Measurements from ENCODE around the gene SMURF1.

SMURF1 gene

GRCh38 chr7:99132595-99133321, 11.2 kb downstream of the SMURF1 start:
- Histone ChIP-seq H2AFZ (ENCODE audit: low read length) (no peak overlapping the region), H3K9ac (ENCODE audit: low read depth, low read length, poor library complexity) (no peak overlapping the region), H3K14ac (ENCODE audit: low read length) (no peak overlapping the region), H4K91ac (ENCODE audit: low read depth, low read length, poor library complexity) (no peak overlapping the region), H2BK120ac (ENCODE audit: low read depth, low read length) (no peak overlapping the region), H3K18ac (ENCODE audit: low read length) (no peak overlapping the region), H3K79me1 (ENCODE audit: low read depth, low read length) (peaks cover 14% of the 10 kb centered on the region), H2BK15ac (ENCODE audit: low read length) (no peak overlapping the region), H3K36me3 (replicated peaks in 1 of 2; ENCODE audit: control insufficient read depth in 2 of 2, insufficient read depth in 2 of 2, low read length in 2 of 2) (no peaks in the 10 kb centered on the region), H3K4me3 (ENCODE audit: low read length in 2 of 2) (no peak overlapping the region), H2AK5ac (ENCODE audit: low read depth, low read length) (no peak overlapping the region), H3K23ac (ENCODE audit: low read depth, low read length, poor library complexity) (no peak overlapping the region), H2BK5ac (ENCODE audit: low read length) (no peak overlapping the region), H3K4me1 (ENCODE audit: control insufficient read depth in 2 of 2, insufficient read depth in 1 of 2, low read depth in 1 of 2, low read length in 2 of 2) (peaks cover 4 to 6% of the 10 kb centered on the region in 2 donors), H3K4ac (ENCODE audit: low read length) (no peak overlapping the region), H3K27me3 (ENCODE audit: control insufficient read depth in 3 of 3, insufficient read depth in 3 of 3, low read depth in 1 of 3, low read length in 3 of 3) (no peaks in the 10 kb centered on the region), H2BK12ac (ENCODE audit: low read length) (no peak overlapping the region), H3K4me2 (ENCODE audit: insufficient read depth, low read length, poor library complexity, severe bottlenecking) (no peak overlapping the region), H3K27ac (replicated peaks; ENCODE audit: low read length) (no peak overlapping the region), H3K9me3 (replicated peaks in 1 of 2; ENCODE audit: control insufficient read depth in 2 of 2, insufficient read depth in 1 of 2, low read depth in 1 of 2, low read length in 2 of 2) (peaks cover 0 to 2% of the 10 kb centered on the region in 2 donors), H4K8ac (ENCODE audit: low read depth, low read length) (no peak overlapping the region)
- whole genome bisulfite sequencing, 2 donors (ENCODE audit: extremely low coverage in 2 of 2, insufficient read length in 2 of 2, insufficient replicate concordance in 1 of 2): no CpG with 5 or more reads among the region's 8 CpGs
- no peak for DNase-seq (ENCODE audit: low spot score)

GRCh38 chr7:99131290-99131689, 12.6 kb downstream of the SMURF1 start:
- no peak overlapping the region for H2AK5ac ChIP-seq (ENCODE audit: low read depth, low read length)
- H4K91ac ChIP-seq (ENCODE audit: low read depth, low read length, poor library complexity): no peak overlapping the region
- no peak overlapping the region for H3K4ac ChIP-seq (ENCODE audit: low read length)
- no peak overlapping the region for H2BK12ac ChIP-seq (ENCODE audit: low read length)
- H3K79me1 ChIP-seq (ENCODE audit: low read depth, low read length): peaks cover 11% of the 10 kb centered on the region
- no peak overlapping the region for H3K23ac ChIP-seq (ENCODE audit: low read depth, low read length, poor library complexity)
- no peaks in the 10 kb centered on the region for H3K27me3 ChIP-seq (ENCODE audit: control insufficient read depth in 3 of 3, insufficient read depth in 3 of 3, low read depth in 1 of 3, low read length in 3 of 3)
- H3K4me1 ChIP-seq (ENCODE audit: control insufficient read depth in 2 of 2, insufficient read depth in 1 of 2, low read depth in 1 of 2, low read length in 2 of 2): peaks cover 0 to 3% of the 10 kb centered on the region in 2 donors
- DNase-seq (ENCODE audit: low spot score): no peak
- no peak overlapping the region for H3K18ac ChIP-seq (ENCODE audit: low read length)
- H2AFZ ChIP-seq (ENCODE audit: low read length): no peak overlapping the region
- H2BK120ac ChIP-seq (ENCODE audit: low read depth, low read length): no peak overlapping the region
- no peak overlapping the region for H3K4me3 ChIP-seq (ENCODE audit: low read length in 2 of 2)
- H3K27ac ChIP-seq (replicated peaks; ENCODE audit: low read length): no peak overlapping the region
- no peaks in the 10 kb centered on the region for H3K36me3 ChIP-seq (replicated peaks in 1 of 2; ENCODE audit: control insufficient read depth in 2 of 2, insufficient read depth in 2 of 2, low read length in 2 of 2)
- H3K9ac ChIP-seq (ENCODE audit: low read depth, low read length, poor library complexity): no peak overlapping the region
- no peak overlapping the region for H3K14ac ChIP-seq (ENCODE audit: low read length)
- H4K8ac ChIP-seq (ENCODE audit: low read depth, low read length): no peak overlapping the region
- H2BK15ac ChIP-seq (ENCODE audit: low read length): no peak overlapping the region
- H3K9me3 ChIP-seq (replicated peaks in 1 of 2; ENCODE audit: control insufficient read depth in 2 of 2, insufficient read depth in 1 of 2, low read depth in 1 of 2, low read length in 2 of 2): peaks cover 2 to 4% of the 10 kb centered on the region in 2 donors
- no peak overlapping the region for H2BK5ac ChIP-seq (ENCODE audit: low read length)
- no CpG with 5 or more reads among the region's 2 CpGs for WGBS, 2 donors (ENCODE audit: extremely low coverage in 2 of 2, insufficient read length in 2 of 2, insufficient replicate concordance in 1 of 2)
- no peak overlapping the region for H3K4me2 ChIP-seq (ENCODE audit: insufficient read depth, low read length, poor library complexity, severe bottlenecking)

GRCh38 chr7:99129536-99129935, 14.4 kb downstream of the SMURF1 start:
- Histone ChIP-seq H2AFZ (ENCODE audit: low read length) (no peak overlapping the region), H4K91ac (ENCODE audit: low read depth, low read length, poor library complexity) (no peak overlapping the region), H2BK120ac (ENCODE audit: low read depth, low read length) (no peak overlapping the region), H2BK12ac (ENCODE audit: low read length) (no peak overlapping the region), H3K18ac (ENCODE audit: low read length) (no peak overlapping the region), H3K36me3 (replicated peaks in 1 of 2; ENCODE audit: control insufficient read depth in 2 of 2, insufficient read depth in 2 of 2, low read length in 2 of 2) (no peaks in the 10 kb centered on the region), H3K4me1 (ENCODE audit: control insufficient read depth in 2 of 2, insufficient read depth in 1 of 2, low read depth in 1 of 2, low read length in 2 of 2) (peaks cover 0 to 3% of the 10 kb centered on the region in 2 donors), H3K9ac (ENCODE audit: low read depth, low read length, poor library complexity) (no peak overlapping the region), H3K79me1 (ENCODE audit: low read depth, low read length) (peaks cover 11% of the 10 kb centered on the region), H3K23ac (ENCODE audit: low read depth, low read length, poor library complexity) (no peak overlapping the region), H3K27me3 (ENCODE audit: control insufficient read depth in 3 of 3, insufficient read depth in 3 of 3, low read depth in 1 of 3, low read length in 3 of 3) (no peaks in the 10 kb centered on the region), H3K4me3 (ENCODE audit: low read length in 2 of 2) (no peak overlapping the region), H3K4ac (ENCODE audit: low read length) (no peak overlapping the region), H3K14ac (ENCODE audit: low read length) (no peak overlapping the region), H2BK15ac (ENCODE audit: low read length) (no peak overlapping the region), H3K27ac (replicated peaks; ENCODE audit: low read length) (no peak overlapping the region), H3K9me3 (replicated peaks in 1 of 2; ENCODE audit: control insufficient read depth in 2 of 2, insufficient read depth in 1 of 2, low read depth in 1 of 2, low read length in 2 of 2) (peaks cover 2 to 4% of the 10 kb centered on the region in 2 donors), H2AK5ac (ENCODE audit: low read depth, low read length) (no peak overlapping the region), H4K8ac (ENCODE audit: low read depth, low read length) (no peak overlapping the region), H3K4me2 (ENCODE audit: insufficient read depth, low read length, poor library complexity, severe bottlenecking) (no peak overlapping the region), H2BK5ac (ENCODE audit: low read length) (no peak overlapping the region)
- WGBS, 2 donors (ENCODE audit: extremely low coverage in 2 of 2, insufficient read length in 2 of 2, insufficient replicate concordance in 1 of 2): no CpG with 5 or more reads among the region's 6 CpGs
- DNase-seq (ENCODE audit: low spot score): no peak

- Histone ChIP-seq H3K36me3 (replicated peaks in 1 of 2; ENCODE audit: control insufficient read depth in 2 of 2, insufficient read depth in 2 of 2, low read length in 2 of 2) (no peaks in the 10 kb centered on the region), H3K9ac (ENCODE audit: low read depth, low read length, poor library complexity) (no peak overlapping the region), H3K79me1 (ENCODE audit: low read depth, low read length) (peaks cover 11% of the 10 kb centered on the region), H3K9me3 (replicated peaks in 1 of 2; ENCODE audit: control insufficient read depth in 2 of 2, insufficient read depth in 1 of 2, low read depth in 1 of 2, low read length in 2 of 2) (peaks cover 2 to 4% of the 10 kb centered on the region in 2 donors), H3K18ac (ENCODE audit: low read length) (no peak overlapping the region), H2BK120ac (ENCODE audit: low read depth, low read length) (no peak overlapping the region), H3K14ac (ENCODE audit: low read length) (no peak overlapping the region), H3K4ac (ENCODE audit: low read length) (no peak overlapping the region), H3K4me1 (ENCODE audit: control insufficient read depth in 2 of 2, insufficient read depth in 1 of 2, low read depth in 1 of 2, low read length in 2 of 2) (peaks cover 0 to 3% of the 10 kb centered on the region in 2 donors), H2AFZ (ENCODE audit: low read length) (no peak overlapping the region), H3K4me3 (ENCODE audit: low read length in 2 of 2) (no peak overlapping the region), H3K27ac (replicated peaks; ENCODE audit: low read length) (no peak overlapping the region), H2BK15ac (ENCODE audit: low read length) (no peak overlapping the region), H4K91ac (ENCODE audit: low read depth, low read length, poor library complexity) (no peak overlapping the region), H2AK5ac (ENCODE audit: low read depth, low read length) (no peak overlapping the region), H2BK12ac (ENCODE audit: low read length) (no peak overlapping the region), H3K27me3 (ENCODE audit: control insufficient read depth in 3 of 3, insufficient read depth in 3 of 3, low read depth in 1 of 3, low read length in 3 of 3) (no peaks in the 10 kb centered on the region), H2BK5ac (ENCODE audit: low read length) (no peak overlapping the region), H3K23ac (ENCODE audit: low read depth, low read length, poor library complexity) (no peak overlapping the region), H4K8ac (ENCODE audit: low read depth, low read length) (no peak overlapping the region), H3K4me2 (ENCODE audit: insufficient read depth, low read length, poor library complexity, severe bottlenecking) (no peak overlapping the region)
- WGBS, 2 donors (ENCODE audit: extremely low coverage in 2 of 2, insufficient read length in 2 of 2, insufficient replicate concordance in 1 of 2): no CpG with 5 or more reads among the region's 3 CpGs
- DNase-seq (ENCODE audit: low spot score): no peak
Measured at GRCh38 chr7:99129001-99129400, 14.9 kb downstream of the SMURF1 start.
